Right ventricle myocardium superior (tissue), 1 donor: ENCODE measurements around the gene ATP5PD. TPM values are rescaled to one million over a fixed set of nuclear protein-coding genes. Genes with fewer than 3 reads are reported as not detected.
A peak's percentile ranks its signal among the peaks of the same experiment; 100 is the strongest.
"Not testable (repeated sequence)": the region's sequence is repeated elsewhere in the genome, so short reads cannot be mapped to it uniquely, and the experiment has no call there.

Source experiments
- ATAC-seq: fragments of 200-7000 bp; cut with Tn5 transposase; one replicate; pipeline ENCODE4 v1.9.1; 2020; ENCODE audit warnings: mild to moderate bottlenecking; ENCODE audit not compliant: poor library complexity
- DNase-seq: peaks from one replicate; pipeline ENCODE4 v3.0.0-alpha.2; 2020
- intact Hi-C: fragments of 100-400 bp; cut with DNase I; formaldehyde crosslinking; loops from one replicate; pipeline ENCODE4 v1.11.2; 2022
- total RNA-seq: library from RNA; stranded (reverse); fragmentation: NEBNext Ultra II Directional; extraction: Animal tissue kit (Norgen Biotek cat#: 25700); gene quantifications from one replicate; pipeline ENCODE4 v1.2.1, GENCODE V29; 2021
- donor health status: DM: no; HTN: yes; CAD: no; lungs with severe emphysema.

The ATP5PD gene
- total RNA-seq, 1 donor from 2014 or later, result 832 TPM

DNA sequence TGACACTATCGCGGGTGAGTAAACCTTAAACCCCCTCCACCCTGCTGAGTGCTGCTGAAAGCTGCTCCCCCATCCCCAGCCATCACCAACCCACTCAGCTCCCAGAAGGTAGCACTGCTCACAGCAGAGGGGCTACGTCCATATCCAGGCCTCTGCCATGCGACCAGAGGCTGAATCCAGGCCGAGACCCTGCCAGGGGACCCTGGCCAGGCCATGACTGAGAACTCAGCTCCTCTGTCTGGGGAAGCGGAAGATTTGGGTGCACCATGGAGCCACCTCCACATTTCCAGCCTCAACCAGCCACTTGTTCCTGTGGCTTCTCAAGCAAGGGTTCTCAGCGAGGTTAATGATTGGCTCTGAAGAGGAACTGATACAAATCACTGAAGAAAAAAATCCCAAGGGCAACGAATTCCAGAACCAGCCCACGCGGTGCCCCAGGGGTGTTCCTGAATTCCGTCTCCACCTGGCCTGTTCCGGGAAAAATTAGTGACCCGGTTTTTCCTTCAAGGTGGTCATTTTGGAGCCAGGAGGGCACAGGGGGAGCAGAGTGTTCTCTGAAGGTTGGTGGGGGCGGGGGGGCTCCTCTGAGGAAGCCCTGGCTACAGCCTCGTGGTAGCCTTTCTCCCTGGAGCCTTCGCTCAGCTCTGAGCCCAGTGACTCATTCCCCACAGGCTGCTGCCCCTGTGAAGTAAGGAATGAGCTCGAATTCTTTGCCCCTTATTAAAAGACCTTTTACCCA is 31.7 kb upstream of the ATP5PD start:
- ATAC-seq, result no peak
- intact Hi-C loops, result no loop called here
- no peak for DNase-seq

DNA sequence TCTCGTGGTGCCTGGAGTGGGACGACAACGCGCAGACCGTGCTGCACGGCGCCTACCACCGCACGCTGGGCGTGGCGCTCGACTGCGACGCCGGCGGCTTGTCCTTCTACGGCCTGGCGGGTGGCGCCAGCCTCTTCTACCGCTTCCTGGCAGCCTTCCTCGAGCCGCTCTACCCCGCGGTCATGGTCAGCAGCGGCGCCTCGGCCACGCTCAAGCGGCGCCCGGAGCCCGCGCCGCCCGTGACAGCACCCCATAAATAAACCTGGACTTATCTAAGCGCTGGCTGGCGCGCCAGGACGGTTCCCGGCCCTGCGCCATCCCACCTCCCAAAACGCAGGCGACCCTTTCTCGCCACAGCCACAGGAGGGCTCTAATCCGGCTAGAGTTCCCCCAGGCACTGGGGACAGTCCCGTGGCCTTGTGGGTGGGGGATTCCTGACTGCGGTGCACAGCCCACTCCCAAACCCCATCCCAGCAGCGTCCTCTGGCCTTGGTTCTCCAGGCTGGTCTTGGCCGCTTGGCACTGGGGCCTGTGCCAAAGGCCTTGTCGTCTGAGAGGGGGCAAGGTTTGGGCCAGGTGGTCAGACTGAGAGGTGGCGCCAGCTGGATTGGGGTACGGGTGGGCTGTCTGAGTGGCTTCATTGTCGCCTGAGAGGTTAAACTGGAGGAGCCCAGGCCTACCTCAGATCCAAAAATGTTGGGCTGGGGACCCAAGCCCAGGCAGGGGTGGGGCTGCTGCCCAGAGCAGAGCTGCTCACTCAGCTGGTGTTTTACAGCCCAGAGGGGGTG is 30.9 kb upstream of the ATP5PD start:
- peak; percentile 90 for DNase-seq
- peak; percentile 96 for ATAC-seq
- intact Hi-C loops, result no loop called here

DNA sequence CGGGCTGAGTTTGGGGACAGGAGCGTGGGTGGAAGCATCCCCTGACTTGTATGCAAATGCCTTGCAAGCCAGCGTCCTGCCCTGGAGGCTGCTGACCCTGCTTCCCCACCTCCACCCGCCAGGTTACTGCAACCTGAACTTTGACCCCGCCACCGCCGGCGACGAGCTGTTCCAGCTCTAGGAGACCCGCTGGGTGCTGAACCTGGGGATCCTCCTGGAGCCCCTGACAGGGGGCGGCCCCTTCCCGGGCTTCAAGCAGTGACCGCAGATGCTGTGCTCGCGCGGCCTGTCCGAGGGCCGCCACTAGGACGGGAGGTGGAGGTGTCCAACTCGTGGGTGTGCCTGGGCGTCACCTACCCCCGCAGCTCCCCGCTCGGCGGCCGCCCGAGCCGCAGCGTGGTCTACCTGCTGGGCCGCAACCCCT is 30.3 kb upstream of the ATP5PD start:
- no peak for DNase-seq
- intact Hi-C loops, result no loop called here
- ATAC-seq, result peak; percentile 43

GRCh38 chr17:75075597-75076336 is 29.0 kb upstream of the ATP5PD start:
- intact Hi-C loops, result no loop called here
- DNase-seq (no peak), ATAC-seq (no peak)

DNA sequence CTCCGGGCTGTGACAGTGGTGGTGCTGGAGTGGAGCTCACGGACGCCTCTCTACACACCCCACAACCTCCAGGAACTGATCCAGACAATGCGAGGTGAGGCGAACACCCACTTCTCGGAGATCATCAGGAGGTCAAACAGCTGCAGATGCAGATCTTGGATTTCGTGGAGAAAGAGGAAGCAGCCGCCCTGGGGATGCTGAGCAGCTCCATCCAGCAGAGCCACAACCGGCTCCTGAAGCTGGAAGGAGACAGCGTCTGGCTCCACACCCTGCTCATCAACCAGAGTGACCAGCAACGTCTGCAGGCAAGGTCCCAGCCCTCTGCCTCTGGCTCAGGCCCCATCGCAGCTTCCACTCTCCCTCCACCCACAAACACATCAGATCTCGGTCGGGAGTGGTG is 27.8 kb upstream of the ATP5PD start:
- intact Hi-C loops, result no loop called here
- ATAC-seq (no peak), DNase-seq (no peak)

- ATAC-seq (no peak), DNase-seq (no peak)
Measured at GRCh38 chr17:75073618-75074047, 26.9 kb upstream of the ATP5PD start.

DNA sequence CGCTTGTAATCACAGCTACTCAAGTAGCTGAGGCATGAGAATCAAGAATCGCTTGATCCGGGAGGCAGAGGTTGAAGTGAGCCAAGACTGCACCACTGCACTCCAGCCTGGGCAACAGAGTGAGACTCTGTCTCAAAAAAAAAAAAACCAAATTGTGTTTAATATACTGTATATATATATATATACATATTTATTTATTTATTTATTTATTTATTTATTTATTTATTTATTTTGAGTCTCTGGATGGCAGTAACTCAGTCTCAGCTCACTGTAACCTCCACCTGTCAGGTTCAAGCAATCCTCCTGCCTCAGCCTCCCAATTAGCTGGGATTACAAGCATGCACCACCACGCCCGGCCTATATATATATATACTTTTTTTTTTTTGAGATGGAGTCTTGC is 26.1 kb upstream of the ATP5PD start:
- ATAC-seq, DNase-seq, intact Hi-C loops: not testable (repeated sequence)

More at GRCh38 chr17:75073618-75074047, 26.9 kb upstream of the ATP5PD start:
- intact Hi-C loops, result no loop called here

DNA sequence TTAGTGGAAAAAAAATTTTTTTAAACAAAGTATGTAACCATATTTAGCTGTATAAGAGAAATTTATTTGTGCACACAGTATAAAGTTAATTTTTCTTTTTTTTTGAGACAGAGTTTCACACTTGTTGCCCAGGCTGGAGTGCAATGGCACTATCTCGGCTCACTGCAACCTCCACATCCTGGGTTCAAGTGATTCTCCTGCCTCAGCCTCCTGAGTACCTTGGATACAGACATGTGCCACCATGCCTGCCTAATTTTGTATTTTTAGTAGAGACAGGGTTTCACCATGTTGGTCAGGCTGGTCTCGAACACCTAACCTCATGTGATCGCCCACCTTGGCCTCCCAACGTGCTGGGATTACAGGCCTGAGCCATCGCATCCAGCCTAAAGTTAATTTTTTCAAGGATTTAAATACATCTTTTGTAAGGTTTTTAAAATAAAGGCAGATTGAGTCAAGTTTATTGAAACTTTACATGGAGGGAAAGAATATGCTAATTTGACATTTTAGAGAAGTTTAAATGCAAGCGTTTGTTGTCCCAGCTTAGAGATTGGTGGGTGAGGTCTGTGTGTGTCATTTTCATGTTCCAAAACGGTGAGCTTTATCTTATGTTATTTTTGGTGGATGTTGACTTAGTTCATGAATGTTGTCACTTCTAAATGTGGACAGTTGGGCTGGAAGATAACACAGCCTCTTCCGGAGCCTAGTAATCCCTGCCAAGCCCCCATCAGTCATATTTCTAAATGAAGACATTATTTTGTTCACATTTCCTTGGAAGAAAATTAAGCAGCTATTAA is 24.9 kb upstream of the ATP5PD start:
- peak; percentile 44 for ATAC-seq
- DNase-seq, intact Hi-C loops: not testable (repeated sequence)

GRCh38 chr17:75069783-75070182 is 23.0 kb upstream of the ATP5PD start:
- DNase-seq (no peak), ATAC-seq (no peak)
- intact Hi-C loops, result no loop called here

DNA sequence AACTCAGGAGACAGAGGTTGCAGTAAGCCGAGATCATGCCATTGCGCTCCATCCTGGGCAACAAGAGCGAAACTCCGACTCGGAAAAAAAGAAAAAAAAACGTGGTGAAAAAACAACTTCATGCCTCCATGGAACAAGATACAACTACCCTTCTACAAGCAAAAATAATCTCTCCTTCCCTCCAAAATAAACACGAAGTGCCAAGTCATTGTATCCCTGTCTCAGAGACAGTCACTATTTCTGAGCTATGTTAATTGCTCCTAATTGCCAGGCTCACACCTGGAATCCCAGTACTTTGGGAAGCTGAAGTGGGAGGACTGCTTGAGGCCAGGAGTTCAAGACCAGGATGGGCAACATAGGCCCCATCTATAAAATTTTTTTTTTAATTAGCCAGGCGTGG is 22.0 kb upstream of the ATP5PD start:
- intact Hi-C loops, result no loop called here
- DNase-seq (no peak), ATAC-seq (no peak)

- intact Hi-C loops, result no loop called here
- ATAC-seq, result no peak
Measured at GRCh38 chr17:75067856-75068255, 21.1 kb upstream of the ATP5PD start.

DNA sequence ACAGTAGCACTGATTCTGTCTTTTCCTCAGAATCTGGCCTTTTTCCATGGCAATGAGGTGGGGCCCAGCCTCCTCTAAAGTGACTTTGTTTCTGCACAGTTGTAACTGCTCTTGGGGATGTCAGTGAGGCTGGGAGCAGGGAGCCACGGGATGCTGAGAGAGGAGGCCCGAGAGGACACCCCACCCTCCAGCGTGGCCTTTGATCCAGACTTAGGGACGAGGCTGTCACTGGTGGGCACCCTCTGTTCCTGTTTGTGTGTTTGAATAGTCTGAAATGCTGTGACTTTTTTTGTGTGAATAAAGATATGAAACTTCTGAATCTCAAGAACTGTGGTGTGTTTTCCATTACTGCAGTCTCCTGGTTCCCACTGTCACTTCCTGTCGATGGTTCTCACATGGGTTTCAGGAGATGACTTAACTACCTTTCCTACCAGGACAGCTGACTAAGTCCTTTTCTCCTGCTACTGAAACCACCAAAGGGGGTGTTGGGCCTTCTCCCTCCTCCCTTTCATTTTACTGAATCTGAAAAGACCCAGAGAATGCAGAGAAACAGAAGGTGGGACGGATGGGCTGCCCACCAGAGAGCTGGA is 18.9 kb upstream of the ATP5PD start:
- no peak for DNase-seq
- intact Hi-C loops, result no loop called here
- no peak for ATAC-seq

More at GRCh38 chr17:75067856-75068255, 21.1 kb upstream of the ATP5PD start:
- DNase-seq, result no peak

GRCh38 chr17:75064867-75065561 is 18.2 kb upstream of the ATP5PD start:
- no peak for ATAC-seq
- intact Hi-C loops, result no loop called here
- no peak for DNase-seq

GRCh38 chr17:75064460-75064859 is 17.7 kb upstream of the ATP5PD start:
- intact Hi-C loops, result no loop called here
- ATAC-seq, result no peak
- no peak for DNase-seq

- intact Hi-C loops, result no loop called here
- ATAC-seq (no peak), DNase-seq (no peak)
Measured at GRCh38 chr17:75064040-75064439, 17.3 kb upstream of the ATP5PD start.

DNA sequence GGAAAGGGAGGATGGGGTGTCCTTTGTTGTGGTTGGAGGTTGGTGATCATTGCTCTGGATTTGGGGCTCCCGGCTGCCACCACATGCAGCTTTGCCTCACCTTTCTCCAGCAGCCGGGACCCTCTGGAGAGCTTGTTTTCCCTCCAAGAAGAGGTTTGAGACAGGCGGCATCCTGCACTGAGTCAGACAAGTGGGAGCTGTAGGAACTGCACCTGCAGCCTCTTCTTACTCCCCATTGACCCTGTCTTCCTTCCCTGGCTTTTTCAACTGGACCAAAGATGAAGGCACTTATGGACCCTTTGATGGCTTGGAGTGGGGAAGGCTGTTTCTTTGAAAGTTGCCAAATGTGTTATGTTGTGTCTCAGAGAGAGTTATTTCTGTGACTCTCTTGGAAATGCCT is 16.9 kb upstream of the ATP5PD start:
- ATAC-seq (no peak), DNase-seq (no peak)
- intact Hi-C loops, result no loop called here

GRCh38 chr17:75063201-75063600 is 16.4 kb upstream of the ATP5PD start:
- no peak for ATAC-seq
- no peak for DNase-seq
- intact Hi-C loops, result no loop called here

DNA sequence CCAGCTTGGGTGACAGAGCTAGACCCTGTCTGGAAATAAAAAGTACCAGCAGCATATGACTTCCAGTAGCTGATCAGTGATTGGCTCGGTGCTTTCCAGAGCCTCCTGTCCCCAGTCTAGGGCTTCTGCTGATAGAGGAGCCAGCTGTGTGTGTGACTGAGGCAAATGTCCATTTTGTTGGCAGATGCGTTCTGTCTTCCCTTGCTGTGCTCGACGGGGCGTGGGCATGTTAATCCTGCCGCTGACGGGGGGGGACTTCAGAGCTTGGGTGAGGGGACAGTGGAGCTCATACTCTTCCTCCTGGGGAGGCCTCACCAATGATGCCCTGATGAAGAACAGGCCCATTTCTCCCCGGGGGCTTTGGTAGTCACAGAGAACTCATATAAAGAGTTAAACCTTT is 14.8 kb upstream of the ATP5PD start:
- intact Hi-C loops, result no loop called here
- ATAC-seq (no peak), DNase-seq (no peak)
